Measurements from ENCODE around the gene CSRP3. TPM values are rescaled to one million over a fixed set of nuclear protein-coding genes. Genes with fewer than 3 reads are reported as not detected.
A peak's percentile ranks its signal among the peaks of the same experiment; 100 is the strongest.

Gene CSRP3
- total and polyA plus RNA-seq, 9 of the 15 experiments (the other 6 are each of a cell fraction or from before 2014, with no cell fraction given), result 0.14 TPM; not detected in 8

GRCh38 chr11:19240420-19241259 is 38.9 kb upstream of the CSRP3 start, which contains the start of gene E2F8 (continued):
- TF ChIP-seq CHD7 (IDR thresholded peaks at IDR 0.05; ENCODE audit: low read depth, low read length) (no peak), AFF1 (IDR thresholded peaks at IDR 0.05; ENCODE audit: low read depth in 1 of 2, partially characterized antibody in 2 of 2) (peak in 1 of 2 experiments; percentile 41), ASH1L (IDR thresholded peaks at IDR 0.05; ENCODE audit: borderline replicate concordance, low read depth, partially characterized antibody) (peak; percentile 67), RFX1 (IDR thresholded peaks at IDR 0.05) (peak; percentile 96), KDM1A (IDR thresholded peaks at IDR 0.05) (no peak), POLR2B (IDR thresholded peaks at IDR 0.05; ENCODE audit: low read depth, partially characterized antibody) (peak; percentile 35), SAFB (IDR thresholded peaks at IDR 0.05; ENCODE audit: borderline replicate concordance, low read depth, low read length) (no peak)
- TF ChIP-seq, protein P1, sequence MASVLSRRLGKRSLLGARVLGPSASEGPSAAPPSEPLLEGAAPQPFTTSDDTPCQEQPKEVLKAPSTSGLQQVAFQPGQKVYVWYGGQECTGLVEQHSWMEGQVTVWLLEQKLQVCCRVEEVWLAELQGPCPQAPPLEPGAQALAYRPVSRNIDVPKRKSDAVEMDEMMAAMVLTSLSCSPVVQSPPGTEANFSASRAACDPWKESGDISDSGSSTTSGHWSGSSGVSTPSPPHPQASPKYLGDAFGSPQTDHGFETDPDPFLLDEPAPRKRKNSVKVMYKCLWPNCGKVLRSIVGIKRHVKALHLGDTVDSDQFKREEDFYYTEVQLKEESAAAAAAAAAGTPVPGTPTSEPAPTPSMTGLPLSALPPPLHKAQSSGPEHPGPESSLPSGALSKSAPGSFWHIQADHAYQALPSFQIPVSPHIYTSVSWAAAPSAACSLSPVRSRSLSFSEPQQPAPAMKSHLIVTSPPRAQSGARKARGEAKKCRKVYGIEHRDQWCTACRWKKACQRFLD (CRISPR knock-in tag; IDR thresholded peaks at IDR 0.05), result peak; percentile 79; the same call in 1 of the 2 replicates
